Skeletal muscle satellite cell (primary cell): ENCODE measurements around the gene OR2J1. TPM values are rescaled to one million over a fixed set of nuclear protein-coding genes. Genes with fewer than 3 reads are reported as not detected.
"Not testable (repeated sequence)": the region's sequence is repeated elsewhere in the genome, so short reads cannot be mapped to it uniquely, and the experiment has no call there.

Source experiments
- H3K27me3 ChIP-seq: 2 replicates; pipeline ENCODE4 v1.7.0; 2013; ENCODE audit warnings: low read length; ENCODE audit not compliant: control insufficient read depth, insufficient read depth
- H3K36me3 ChIP-seq: 2 replicates; pipeline ENCODE4 v1.7.0; 2013; ENCODE audit warnings: mild to moderate bottlenecking, control low read depth, low read length; ENCODE audit not compliant: insufficient read depth
- H3K4me1 ChIP-seq: 2 replicates; pipeline ENCODE4 v1.7.0; 2013; ENCODE audit warnings: low read length; ENCODE audit not compliant: control insufficient read depth, insufficient read depth
- H3K4me2 ChIP-seq: 2 replicates; pipeline ENCODE4 v1.7.0; 2013; ENCODE audit warnings: mild to moderate bottlenecking, low read length
- H3K4me3 ChIP-seq: 2 replicates; pipeline ENCODE4 v1.7.0; 2013; ENCODE audit warnings: low read length
- H3K9ac ChIP-seq: 2 replicates; pipeline ENCODE4 v1.7.0; 2013; ENCODE audit warnings: mild to moderate bottlenecking, low read depth, low read length, moderate library complexity
- H3K9me3 ChIP-seq: replicated peaks from 2 replicates; pipeline ENCODE4 v1.7.0; 2013; ENCODE audit warnings: mild to moderate bottlenecking, control low read depth, low read length
- total RNA-seq: library from RNA; depleted of rRNA; stranded (reverse); fragments of >200 nt; gene quantifications from 2 replicates; pipeline ENCODE4 v1.2.3, GENCODE V29; 2012; rRNA removed

Gene OR2J1
- not detected in 2 replicates for total RNA-seq

- Histone ChIP-seq H3K4me1 (no peaks in the 10 kb centered on the region), H3K4me3 (no peak within 1 kb of the TSS), H3K9ac (no peak within 1 kb of the TSS), H3K36me3 (no peaks in the 10 kb centered on the region), H3K9me3 (no peaks in the 10 kb centered on the region), H3K4me2 (no peak within 1 kb of the TSS), H3K27me3 (no peaks in the 10 kb centered on the region)
Observed at GRCh38 chr6:29099190-29099589, at the start of gene OR2J1. Gene OR2J1 (plus strand): TSS chr6:29099490. CDS start chr6:29100943, 1,453 bp downstream.

GRCh38 chr6:29051680-29052079 lies 47.6 kb upstream of the OR2J1 start:
- no peaks in the 10 kb centered on the region for H3K27me3 ChIP-seq
- H3K9me3 ChIP-seq: no peaks in the 10 kb centered on the region
- no peak overlapping the region for H3K4me2 ChIP-seq
- H3K4me1 ChIP-seq: no peaks in the 10 kb centered on the region
- no peak overlapping the region for H3K9ac ChIP-seq
- H3K36me3 ChIP-seq: no peaks in the 10 kb centered on the region
- H3K4me3 ChIP-seq: no peak overlapping the region

- H3K4me3 ChIP-seq: no peak overlapping the region
- H3K9ac ChIP-seq: no peak overlapping the region
- H3K27me3 ChIP-seq: no peaks in the 10 kb centered on the region
- H3K4me1 ChIP-seq: no peaks in the 10 kb centered on the region
- no peaks in the 10 kb centered on the region for H3K36me3 ChIP-seq
- no peaks in the 10 kb centered on the region for H3K9me3 ChIP-seq
- no peak overlapping the region for H3K4me2 ChIP-seq
Observed at GRCh38 chr6:29071831-29072723, 27.2 kb upstream of the OR2J1 start.

- H3K27me3 ChIP-seq: no peaks in the 10 kb centered on the region
- H3K4me1 ChIP-seq: no peaks in the 10 kb centered on the region
- no peaks in the 10 kb centered on the region for H3K9me3 ChIP-seq
- no peak overlapping the region for H3K9ac ChIP-seq
- no peaks in the 10 kb centered on the region for H3K36me3 ChIP-seq
- H3K4me2 ChIP-seq: no peak overlapping the region
- H3K4me3 ChIP-seq: no peak overlapping the region
Observed at GRCh38 chr6:29079203-29079602, 20.1 kb upstream of the OR2J1 start.

DNA sequence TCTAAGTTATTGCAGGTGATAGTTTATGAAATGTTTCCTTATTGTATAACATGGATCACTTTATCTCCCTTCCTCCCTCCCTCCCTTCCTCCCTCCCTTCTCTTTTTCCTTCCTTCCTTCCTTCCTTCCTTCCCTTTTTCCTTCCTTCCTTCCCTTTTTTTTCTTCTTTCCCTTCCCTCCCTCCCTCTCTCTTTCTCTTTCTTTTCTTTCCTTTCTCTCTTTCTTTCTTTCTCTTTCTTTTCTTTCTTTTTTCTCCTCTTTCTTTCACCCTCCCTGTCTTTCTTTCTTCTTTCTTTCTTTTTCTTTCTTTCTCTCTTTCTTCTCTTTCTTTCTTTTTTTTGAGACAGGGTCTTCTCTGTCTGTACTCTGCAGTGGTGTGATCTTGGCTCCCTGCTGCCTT lies 18.0 kb upstream of the OR2J1 start:
- no peak overlapping the region for H3K9ac ChIP-seq
- no peaks in the 10 kb centered on the region for H3K9me3 ChIP-seq
- no peak overlapping the region for H3K4me2 ChIP-seq
- no peak overlapping the region for H3K4me3 ChIP-seq
- H3K27me3 ChIP-seq: no peaks in the 10 kb centered on the region
- no peaks in the 10 kb centered on the region for H3K36me3 ChIP-seq
- H3K4me1 ChIP-seq: no peaks in the 10 kb centered on the region

GRCh38 chr6:29082457-29082856 lies 16.8 kb upstream of the OR2J1 start:
- Histone ChIP-seq H3K9me3 (no peaks in the 10 kb centered on the region), H3K36me3 (no peaks in the 10 kb centered on the region)

GRCh38 chr6:29087213-29087612 lies 12.1 kb upstream of the OR2J1 start, which contains the start of gene OR2B3:
Gene OR2B3 (minus strand): TSS chr6:29087313. CDS start chr6:29087248, 65 bp downstream.
- no peaks in the 10 kb centered on the region for H3K36me3 ChIP-seq
- H3K9ac ChIP-seq: no peak within 1 kb of the TSS
- no peak within 1 kb of the TSS for H3K4me2 ChIP-seq
- no peak within 1 kb of the TSS for H3K4me3 ChIP-seq
- H3K27me3 ChIP-seq: no peaks in the 10 kb centered on the region
- H3K9me3 ChIP-seq: no peaks in the 10 kb centered on the region
- H3K4me1 ChIP-seq: no peaks in the 10 kb centered on the region

More at GRCh38 chr6:29082457-29082856, 16.8 kb upstream of the OR2J1 start:
- Histone ChIP-seq H3K9ac (no peak overlapping the region), H3K27me3 (no peaks in the 10 kb centered on the region), H3K4me3 (no peak overlapping the region), H3K4me1 (no peaks in the 10 kb centered on the region), H3K4me2 (no peak overlapping the region)

DNA sequence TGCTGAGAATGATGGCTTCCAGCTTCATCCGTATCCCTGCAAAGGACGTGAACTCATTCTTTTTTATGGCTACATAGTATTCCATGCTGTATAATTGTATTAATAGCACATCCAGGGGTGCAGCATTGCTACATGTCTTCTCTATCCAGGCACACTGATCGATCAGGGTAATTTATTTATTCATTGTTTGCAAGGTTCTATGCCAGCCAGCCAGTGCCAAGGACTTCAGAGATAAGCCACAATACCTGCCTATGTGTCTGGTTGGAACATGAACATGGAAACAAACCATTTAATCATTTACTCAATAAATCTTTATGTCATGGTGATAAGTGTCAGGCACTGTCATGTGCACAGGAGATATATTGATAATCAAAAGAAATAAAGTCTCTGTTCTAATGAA lies 6.3 kb upstream of the OR2J1 start:
- Histone ChIP-seq H3K27me3 (no peaks in the 10 kb centered on the region), H3K36me3 (no peaks in the 10 kb centered on the region), H3K4me3 (no peak overlapping the region), H3K9ac (no peak overlapping the region), H3K4me2 (no peak overlapping the region), H3K9me3 (no peaks in the 10 kb centered on the region), H3K4me1 (no peaks in the 10 kb centered on the region)

- Histone ChIP-seq H3K27me3 (no peaks in the 10 kb centered on the region), H3K9me3 (no peaks in the 10 kb centered on the region), H3K9ac (no peak overlapping the region), H3K4me2 (no peak overlapping the region), H3K36me3 (no peaks in the 10 kb centered on the region), H3K4me3 (no peak overlapping the region), H3K4me1 (no peaks in the 10 kb centered on the region)
Observed at GRCh38 chr6:29097803-29098202, 1.5 kb upstream of the OR2J1 start.

DNA sequence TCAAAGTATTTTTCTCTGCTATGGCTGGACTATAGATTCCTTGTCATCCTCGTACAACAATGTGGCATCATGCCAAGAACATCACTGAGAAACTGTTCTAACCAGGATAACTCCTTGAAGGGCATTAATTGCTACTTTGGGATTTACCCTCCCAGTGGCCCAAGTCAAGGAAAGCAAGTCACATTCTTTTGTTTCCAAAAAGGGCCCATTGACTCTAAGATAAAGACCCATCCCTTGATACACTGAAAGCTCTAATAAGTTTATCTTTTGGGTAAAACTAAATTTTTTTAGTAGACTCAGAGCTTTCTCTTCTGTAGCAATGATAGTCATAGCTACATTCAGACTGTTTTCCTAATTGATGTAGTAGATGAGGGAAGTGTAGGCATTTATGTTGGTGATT lies 8.5 kb downstream of the OR2J1 start, which contains the start of gene OR2J3:
OR2J3 (plus strand) TSS at position 301 of the 400 bp plus-strand sequence. CDS start 3,833 bp downstream, outside the sequence.
- no peaks in the 10 kb centered on the region for H3K4me1 ChIP-seq
- H3K36me3 ChIP-seq: no peaks in the 10 kb centered on the region
- no peak within 1 kb of the TSS for H3K4me3 ChIP-seq
- H3K9ac ChIP-seq: no peak within 1 kb of the TSS
- H3K9me3 ChIP-seq: no peaks in the 10 kb centered on the region
- H3K4me2 ChIP-seq: no peak within 1 kb of the TSS
- H3K27me3 ChIP-seq: no peaks in the 10 kb centered on the region

- Histone ChIP-seq H3K9ac (no peak overlapping the region), H3K4me1 (no peaks in the 10 kb centered on the region), H3K27me3 (no peaks in the 10 kb centered on the region), H3K4me3 (no peak overlapping the region), H3K9me3 (no peaks in the 10 kb centered on the region), H3K36me3 (no peaks in the 10 kb centered on the region), H3K4me2 (no peak overlapping the region)
Observed at GRCh38 chr6:29112135-29112534, 12.8 kb downstream of the OR2J1 start.

DNA sequence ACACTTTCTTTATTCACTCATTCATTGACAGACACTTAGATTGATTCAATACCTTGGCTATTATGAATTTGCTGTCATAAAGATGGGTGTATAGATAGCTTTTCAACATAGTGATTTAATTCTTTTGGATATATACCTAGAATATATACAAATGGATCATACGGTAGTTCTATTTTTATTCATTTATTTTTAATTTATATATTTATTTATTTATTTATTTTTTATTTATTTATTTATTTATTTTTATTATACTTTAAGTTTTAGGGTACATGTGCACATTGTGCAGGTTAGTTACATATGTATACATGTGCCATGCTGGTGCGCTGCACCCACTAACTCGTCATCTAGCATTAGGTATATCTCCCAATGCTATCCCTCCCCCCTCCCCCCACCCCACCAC lies 15.7 kb downstream of the OR2J1 start:
- H3K4me1 ChIP-seq, H3K36me3 ChIP-seq, H3K9me3 ChIP-seq, H3K4me2 ChIP-seq, H3K9ac ChIP-seq, H3K27me3 ChIP-seq, H3K4me3 ChIP-seq: not testable (repeated sequence)
